Stimulated activated CD4-positive, alpha-beta T cell treated with anti-CD3 and anti-CD28 coated beads, Interleukin-1b, Interleukin-23, amount 100 ng/mL, for 48 hours (primary cell): ENCODE measurements around the gene ATP6V1B1.

ENCODE experiments used
- DNase-seq: peaks from one replicate; pipeline ENCODE4 v3.0.0-alpha.2; 2020

ATP6V1B1 gene

GRCh38 chr2:70978341-70979179, 42.9 kb downstream of the ATP6V1B1 start, which contains the start of gene ANKRD53:
Gene ANKRD53, plus strand, starts transcription at chr2:70978630. Its CDS starts 16 bp downstream, at chr2:70978646.
- DNase-seq, result no peak

- DNase-seq, result no peak
These were observed 43.4 kb downstream of the ATP6V1B1 start for GRCh38 chr2:70979180-70979488.

GRCh38 chr2:70979626-70980025, 43.9 kb downstream of the ATP6V1B1 start:
- no peak for DNase-seq

- no peak for DNase-seq
These were observed 45.7 kb downstream of the ATP6V1B1 start for GRCh38 chr2:70981421-70981820.

GRCh38 chr2:70981866-70982810, 46.4 kb downstream of the ATP6V1B1 start:
- no peak for DNase-seq

- no peak for DNase-seq
These were observed 47.3 kb downstream of the ATP6V1B1 start for GRCh38 chr2:70982971-70983370.

- no peak for DNase-seq
These were observed 48.0 kb downstream of the ATP6V1B1 start for GRCh38 chr2:70983506-70984227.

GRCh38 chr2:70984228-70984575, 48.5 kb downstream of the ATP6V1B1 start:
- no peak for DNase-seq

- DNase-seq, result peak; percentile 84
These were observed 49.0 kb downstream of the ATP6V1B1 start for GRCh38 chr2:70984576-70985282.

- no peak for DNase-seq
These were observed 49.6 kb downstream of the ATP6V1B1 start for GRCh38 chr2:70985283-70985688.

- no peak for DNase-seq
These were observed 50.3 kb downstream of the ATP6V1B1 start for GRCh38 chr2:70985956-70986355.

- DNase-seq, result no peak
These were observed 50.9 kb downstream of the ATP6V1B1 start for GRCh38 chr2:70986499-70987189.

GRCh38 chr2:70987386-70987785, 51.7 kb downstream of the ATP6V1B1 start:
- DNase-seq, result no peak

- no peak for DNase-seq
These were observed 52.5 kb downstream of the ATP6V1B1 start for GRCh38 chr2:70988151-70988550.

GRCh38 chr2:70988726-70989648, 53.3 kb downstream of the ATP6V1B1 start:
- DNase-seq, result no peak

- DNase-seq, result no peak
These were observed 54.5 kb downstream of the ATP6V1B1 start for GRCh38 chr2:70990216-70990615.

GRCh38 chr2:70991142-70991541, 55.4 kb downstream of the ATP6V1B1 start:
- no peak for DNase-seq

- DNase-seq, result no peak
These were observed 56.0 kb downstream of the ATP6V1B1 start for GRCh38 chr2:70991742-70992141.

GRCh38 chr2:70992945-70993853, 57.5 kb downstream of the ATP6V1B1 start:
- DNase-seq, result no peak
